CD4-positive, CD25-positive, alpha-beta regulatory T cell (primary cell): ENCODE results near the gene SIX3. TPM values are rescaled to one million over a fixed set of nuclear protein-coding genes. Genes with fewer than 3 reads are reported as not detected.

ENCODE experiments used
- ATAC-seq, 2 donors: fragments of 150-1000 bp; cut with Tn5 transposase; one replicate each; pipeline ENCODE4 v1.10.0; 2021; ENCODE audit warnings: low read depth in 2 of 2, moderate number of reproducible peaks in 2 of 2, moderate library complexity in 1 of 2
- DNase-seq, 3 donors: peaks; one replicate each; pipeline versions ENCODE4 v3.0.0 to v3.0.0-alpha.2; 2012 to 2022; ENCODE audit warnings: mixed read lengths in 1 of 3
- H3K27ac ChIP-seq: one replicate; pipeline ENCODE4 v1.7.0; 2013; ENCODE audit warnings: mild to moderate bottlenecking, low read length; ENCODE audit not compliant: insufficient read depth, poor library complexity, severe bottlenecking
- H3K27me3 ChIP-seq: one replicate; pipeline ENCODE4 v1.7.0; 2013; ENCODE audit warnings: low read length; ENCODE audit not compliant: control insufficient read depth, insufficient read depth
- H3K36me3 ChIP-seq: one replicate; pipeline ENCODE4 v1.7.0; 2013; ENCODE audit warnings: mild to moderate bottlenecking, low read length, moderate library complexity; ENCODE audit not compliant: control insufficient read depth, insufficient read depth
- H3K4me1 ChIP-seq: 2 replicates; pipeline ENCODE4 v1.7.0; 2013; ENCODE audit warnings: mild to moderate bottlenecking, low read length; ENCODE audit not compliant: insufficient read depth, control insufficient read depth, poor library complexity, severe bottlenecking
- H3K4me3 ChIP-seq: one replicate; pipeline ENCODE4 v1.7.0; 2013; ENCODE audit warnings: low read depth, mild to moderate bottlenecking, low read length, moderate library complexity
- H3K9me3 ChIP-seq, 2 experiments: 1 replicate in 1 of 2; 2 replicates in 1 of 2; pipeline ENCODE4 v1.7.0; 2013; ENCODE audit warnings: low read length in 2 of 2, mild to moderate bottlenecking in 1 of 2, moderate library complexity in 1 of 2; ENCODE audit not compliant: control insufficient read depth in 2 of 2
- H3K27ac Mint-ChIP-seq, 3 donors: one replicate each; pipeline ENCODE4 v1.8.0; 2020 to 2022; ENCODE audit warnings: mild to moderate bottlenecking in 3 of 3, mixed read lengths in 3 of 3, moderate library complexity in 2 of 3
- H3K27me3 Mint-ChIP-seq: one replicate; pipeline ENCODE4 v1.8.0; 2022; ENCODE audit warnings: mild to moderate bottlenecking, mixed read lengths
- H3K36me3 Mint-ChIP-seq: one replicate; pipeline ENCODE4 v1.8.0; 2020; ENCODE audit warnings: mixed read lengths
- H3K4me1 Mint-ChIP-seq, 4 donors: one replicate each; pipeline ENCODE4 v1.8.0; 2020 to 2022; ENCODE audit warnings: mixed read lengths in 4 of 4, mild to moderate bottlenecking in 1 of 4
- H3K4me3 Mint-ChIP-seq, 4 donors: one replicate each; pipeline ENCODE4 v1.8.0; 2020 to 2022; ENCODE audit warnings: mild to moderate bottlenecking in 4 of 4, mixed read lengths in 4 of 4, moderate library complexity in 3 of 4
- H3K9me3 Mint-ChIP-seq, 7 donors: one replicate each; pipeline ENCODE4 v1.8.0; 2020 to 2022; ENCODE audit warnings: mixed read lengths in 7 of 7, mild to moderate bottlenecking in 3 of 7, moderate library complexity in 2 of 7
- polyA plus RNA-seq, 4 donors: library from polyadenylated mRNA; unstranded; fragments of 300-500 nt; fragmentation: Illumina TruSeq; gene quantifications; one replicate each; pipeline ENCODE4 v1.2.3, GENCODE V29; 2021
- total RNA-seq: library from RNA; stranded (reverse); gene quantifications from one replicate; pipeline ENCODE4 v1.2.3, GENCODE V29; 2022

SIX3 gene
- total and polyA plus RNA-seq, 5 donors from 2014 or later: not detected

DNA sequence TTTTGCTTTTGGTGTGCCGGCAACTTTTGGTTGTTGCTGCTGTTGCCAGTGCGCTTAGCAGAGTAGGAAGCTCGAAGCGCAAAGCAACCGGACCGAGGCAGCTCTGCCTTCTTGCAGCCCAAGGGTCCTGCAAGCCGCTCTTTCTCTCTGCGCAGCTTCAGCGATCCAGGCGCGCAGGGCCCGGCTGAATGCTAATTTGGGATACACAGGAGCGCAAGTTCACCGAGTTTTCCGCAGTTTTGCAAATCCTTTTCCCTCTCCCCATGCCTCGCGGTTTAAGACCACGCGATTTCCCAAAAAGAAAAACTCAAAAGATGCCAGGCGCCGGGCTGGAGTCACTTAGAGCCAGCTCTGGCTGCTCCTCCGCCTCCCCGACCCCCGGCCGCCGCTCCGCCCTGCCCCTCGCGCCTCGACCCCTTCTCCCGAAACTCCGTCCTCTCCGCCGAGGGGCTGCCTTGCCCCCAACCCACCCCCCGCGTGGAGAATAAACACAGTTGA, 13.5 kb upstream of the SIX3 start:
- no peak overlapping the region for H3K4me3 Mint-ChIP-seq
- peaks cover 48% of the 10 kb centered on the region for H3K27me3 ChIP-seq

DNA sequence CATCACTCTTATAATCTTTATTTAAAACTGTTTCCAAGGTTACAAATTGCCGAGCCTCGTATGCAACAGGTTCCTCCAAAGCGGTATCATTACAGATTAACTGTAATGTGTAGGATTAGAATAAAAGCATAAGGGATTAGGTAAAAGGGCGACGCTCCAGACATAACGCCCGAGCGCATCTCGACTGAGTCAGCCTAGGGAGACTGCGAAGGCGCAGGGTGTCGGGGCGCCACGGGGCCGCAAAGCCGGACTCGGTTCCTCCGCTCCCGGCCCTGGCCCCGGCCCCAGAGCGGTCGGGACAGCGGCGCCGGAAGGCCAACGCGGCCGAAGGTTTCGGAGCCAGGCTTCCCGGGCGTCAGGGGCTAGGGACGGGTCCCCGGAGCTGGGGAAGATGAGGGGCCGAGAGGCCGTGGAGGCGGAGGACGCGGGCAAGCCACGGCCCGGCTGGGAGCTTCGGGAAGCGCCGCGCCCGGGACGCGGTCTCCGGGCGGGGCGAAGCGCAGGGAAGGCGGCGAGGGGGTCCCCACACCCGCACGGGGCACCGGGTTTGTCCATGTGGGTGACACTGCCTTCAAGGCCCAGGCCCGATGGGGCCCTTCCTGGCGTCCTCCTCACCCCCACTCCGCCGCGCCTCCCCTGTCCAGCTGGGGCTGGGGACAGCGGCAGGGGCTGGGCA, 12.9 kb upstream of the SIX3 start:
- no peak overlapping the region for H3K27ac ChIP-seq
- H3K27me3 Mint-ChIP-seq: peaks cover 88% of the 10 kb centered on the region
- H3K4me1 Mint-ChIP-seq: peaks cover 0 to 31% (median 9%) of the 10 kb centered on the region in 4 donors
- DNase-seq: no peak
- no peak overlapping the region for H3K27ac Mint-ChIP-seq
- no peaks in the 10 kb centered on the region for H3K9me3 ChIP-seq
- peaks cover 47% of the 10 kb centered on the region for H3K27me3 ChIP-seq
- H3K36me3 ChIP-seq: no peaks in the 10 kb centered on the region
- no peak for ATAC-seq
- peaks cover 0 to 2% (median 0%) of the 10 kb centered on the region in 7 donors for H3K9me3 Mint-ChIP-seq
- no peaks in the 10 kb centered on the region for H3K36me3 Mint-ChIP-seq
- H3K4me1 ChIP-seq: no peaks in the 10 kb centered on the region
- H3K4me3 ChIP-seq: no peak overlapping the region
- H3K4me3 Mint-ChIP-seq: no peak overlapping the region

More for the DNA sequence above, 13.5 kb upstream of the SIX3 start:
- DNase-seq (no peak), ATAC-seq (no peak)
- no peaks in the 10 kb centered on the region for H3K36me3 ChIP-seq
- Mint-ChIP-seq H3K27me3 (peaks cover 86% of the 10 kb centered on the region), H3K36me3 (no peaks in the 10 kb centered on the region), H3K4me1 (peaks cover 0 to 27% (median 9%) of the 10 kb centered on the region in 4 donors), H3K27ac (no peak overlapping the region), H3K9me3 (peaks cover 0 to 2% (median 0%) of the 10 kb centered on the region in 7 donors)
- H3K9me3 ChIP-seq: no peaks in the 10 kb centered on the region
- H3K4me1 ChIP-seq: no peaks in the 10 kb centered on the region
- H3K27ac ChIP-seq: no peak overlapping the region
- H3K4me3 ChIP-seq: no peak overlapping the region

DNA sequence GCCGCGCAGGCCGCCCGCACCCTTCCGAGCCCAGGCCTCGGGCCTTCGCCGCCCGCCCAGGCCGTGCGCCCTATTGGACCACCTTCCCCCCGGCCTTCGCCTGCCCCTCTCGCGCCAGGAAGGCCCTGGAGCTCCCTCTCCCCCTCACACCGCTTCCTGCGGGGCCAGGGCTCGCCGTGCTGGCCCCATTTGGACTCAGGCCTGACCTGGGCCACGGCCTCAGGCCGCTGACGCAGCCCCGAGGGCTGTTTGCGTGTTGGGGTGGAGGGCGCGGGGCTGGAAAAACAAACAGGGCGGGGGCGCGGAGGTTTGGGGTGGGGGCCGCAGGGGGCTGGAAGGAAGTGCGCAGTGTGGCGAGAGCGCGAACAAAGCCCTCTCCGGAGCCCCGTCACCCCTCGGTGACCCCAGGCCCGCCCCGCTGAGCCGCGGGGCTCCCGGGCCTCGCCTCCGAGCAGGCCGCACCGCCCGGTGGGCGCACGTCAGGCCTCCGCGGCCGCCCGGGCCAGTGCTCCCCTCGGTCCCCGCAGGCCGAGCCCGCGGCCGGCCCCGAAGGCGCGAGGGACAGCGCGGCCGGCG, 12.3 kb upstream of the SIX3 start:
- ATAC-seq (no peak), DNase-seq (no peak)
- Mint-ChIP-seq H3K36me3 (no peaks in the 10 kb centered on the region), H3K4me3 (no peak overlapping the region), H3K4me1 (peaks cover 0 to 34% (median 9%) of the 10 kb centered on the region in 4 donors), H3K9me3 (peaks cover 0 to 2% (median 0%) of the 10 kb centered on the region in 7 donors), H3K27ac (no peak overlapping the region), H3K27me3 (peaks cover 87% of the 10 kb centered on the region)
- Histone ChIP-seq H3K27me3 (peaks cover 44% of the 10 kb centered on the region), H3K4me1 (no peaks in the 10 kb centered on the region), H3K9me3 (no peaks in the 10 kb centered on the region), H3K4me3 (no peak overlapping the region), H3K36me3 (no peaks in the 10 kb centered on the region), H3K27ac (no peak overlapping the region)

DNA sequence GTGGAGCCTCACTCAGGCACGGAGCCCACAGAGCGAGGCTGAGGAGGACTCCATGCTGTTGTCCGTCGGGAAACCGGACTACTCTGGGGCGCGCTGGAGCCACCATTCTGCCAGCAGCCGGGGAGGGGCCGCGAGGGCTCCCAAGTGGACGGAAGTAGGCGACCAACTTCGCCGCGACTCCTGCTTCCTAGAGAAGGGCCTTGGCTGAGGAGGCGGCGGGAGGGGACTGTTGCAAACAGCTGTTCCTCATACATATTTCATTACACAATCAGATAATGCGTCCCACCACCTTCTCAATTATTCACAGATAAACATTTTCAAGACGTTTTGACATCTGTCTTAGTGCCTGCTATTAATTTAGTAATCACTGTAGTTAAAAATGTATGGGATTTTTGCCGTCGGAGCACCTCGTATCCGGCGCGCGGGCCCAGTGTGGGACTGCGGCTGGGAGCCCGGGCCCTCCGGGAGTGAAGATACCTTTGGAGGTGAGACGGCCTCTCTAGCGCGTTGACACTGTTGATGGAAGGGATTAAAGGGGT, 11.7 kb upstream of the SIX3 start:
- no peaks in the 10 kb centered on the region for H3K36me3 ChIP-seq
- H3K4me3 ChIP-seq: no peak overlapping the region
- H3K4me1 ChIP-seq: no peaks in the 10 kb centered on the region
- Mint-ChIP-seq H3K9me3 (peaks cover 0 to 2% (median 0%) of the 10 kb centered on the region in 7 donors), H3K36me3 (no peaks in the 10 kb centered on the region), H3K4me1 (peaks cover 0 to 34% (median 9%) of the 10 kb centered on the region in 4 donors), H3K27me3 (peaks cover 85% of the 10 kb centered on the region), H3K27ac (no peak overlapping the region), H3K4me3 (peak overlapping the region in 3 of 4 donors; percentile 32 to 54 (median 41))
- DNase-seq (no peak), ATAC-seq (no peak)
- H3K27ac ChIP-seq: no peak overlapping the region
- no peaks in the 10 kb centered on the region for H3K9me3 ChIP-seq
- peaks cover 39% of the 10 kb centered on the region for H3K27me3 ChIP-seq

DNA sequence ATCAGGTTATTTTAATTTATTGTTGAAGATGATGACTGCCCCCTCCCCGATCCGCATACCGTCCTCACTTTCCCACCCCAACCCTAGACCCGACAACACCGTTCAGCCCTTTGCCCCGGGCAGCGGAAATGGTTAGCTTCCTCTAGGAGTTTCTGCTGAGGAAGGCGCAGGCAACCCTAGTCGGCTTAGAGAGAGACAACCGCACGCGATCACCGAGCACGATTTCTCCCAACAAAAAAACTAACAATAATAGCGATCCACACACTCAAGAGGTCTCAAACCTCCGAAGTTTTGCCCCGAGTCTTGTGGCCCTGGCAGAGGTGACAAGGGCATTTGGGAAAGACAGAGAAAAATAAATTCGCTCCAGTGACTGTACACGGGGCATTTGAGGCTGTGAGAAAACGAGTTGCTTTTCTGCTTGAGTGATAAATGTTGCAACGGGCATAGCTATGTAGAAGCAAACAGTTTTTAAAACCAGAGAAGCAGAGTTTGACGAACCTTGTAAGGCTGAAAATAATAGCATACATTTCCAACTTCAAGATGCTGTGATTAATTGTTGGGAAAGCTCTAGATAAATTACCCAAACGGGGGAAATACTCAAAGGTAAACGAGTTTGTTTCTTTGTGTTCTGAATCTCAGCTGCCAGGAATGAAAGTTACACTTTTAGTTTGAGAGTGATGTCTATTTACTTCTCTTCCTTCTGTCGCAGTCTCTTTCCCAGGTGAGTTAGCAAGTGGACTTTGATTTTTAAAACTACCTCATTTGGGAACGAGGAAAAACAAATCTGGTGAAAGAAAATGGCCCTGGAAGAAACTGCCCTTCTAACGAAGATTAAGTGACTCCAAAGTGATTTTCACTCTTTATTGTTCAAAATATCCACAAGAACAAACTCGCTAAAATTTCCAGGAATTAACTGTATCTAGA, 11.0 kb upstream of the SIX3 start:
- no peak overlapping the region for H3K4me3 ChIP-seq
- no peaks in the 10 kb centered on the region for H3K9me3 ChIP-seq
- no peaks in the 10 kb centered on the region for H3K36me3 ChIP-seq
- H3K4me1 ChIP-seq: no peaks in the 10 kb centered on the region
- DNase-seq (peak in 1 of 3 donors; percentile 29), ATAC-seq (no peak)
- no peak overlapping the region for H3K27ac ChIP-seq
- Mint-ChIP-seq H3K4me1 (peaks cover 0 to 34% (median 9%) of the 10 kb centered on the region in 4 donors), H3K27me3 (peaks cover 85% of the 10 kb centered on the region), H3K4me3 (peak overlapping the region in 2 of 4 donors; percentile 20 to 54), H3K36me3 (no peaks in the 10 kb centered on the region), H3K9me3 (peaks cover 0 to 2% (median 0%) of the 10 kb centered on the region in 7 donors), H3K27ac (no peak overlapping the region)
- peaks cover 31% of the 10 kb centered on the region for H3K27me3 ChIP-seq

DNA sequence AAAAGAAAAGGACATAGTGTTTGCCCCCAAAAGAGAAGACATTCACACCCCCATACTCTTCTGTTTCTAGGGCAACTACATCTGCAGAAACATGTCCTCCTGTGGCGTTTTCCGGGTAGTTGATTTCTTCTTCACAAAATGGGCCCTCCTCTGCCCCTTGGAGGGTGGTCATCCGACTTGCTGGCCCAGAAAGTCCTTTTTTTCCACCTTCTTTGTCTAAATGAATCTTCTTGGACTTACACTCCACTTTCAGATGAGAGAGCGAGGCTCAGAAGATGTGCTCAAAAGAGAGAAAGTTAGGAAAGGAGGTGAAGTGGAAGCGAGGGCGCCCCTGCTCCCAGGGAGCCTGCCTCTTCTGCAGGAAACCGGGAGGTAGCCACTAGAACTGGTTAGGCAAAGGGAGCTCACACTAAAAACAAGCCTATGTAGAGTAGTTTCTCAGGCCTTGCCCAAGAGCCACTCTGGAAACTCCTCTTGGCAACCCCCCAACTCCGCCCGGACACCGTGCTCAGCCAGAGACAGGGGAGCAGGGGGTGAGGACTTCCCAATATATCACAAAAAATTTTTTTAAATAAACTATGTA, 10.2 kb upstream of the SIX3 start:
- DNase-seq (no peak), ATAC-seq (no peak)
- no peak overlapping the region for H3K27ac Mint-ChIP-seq
- peaks cover 0 to 2% (median 0%) of the 10 kb centered on the region in 7 donors for H3K9me3 Mint-ChIP-seq
- no peak overlapping the region for H3K4me3 ChIP-seq
- H3K36me3 ChIP-seq: no peaks in the 10 kb centered on the region
- peaks cover 25% of the 10 kb centered on the region for H3K27me3 ChIP-seq
- H3K27ac ChIP-seq: no peak overlapping the region
- H3K27me3 Mint-ChIP-seq: peaks cover 84% of the 10 kb centered on the region
- H3K9me3 ChIP-seq: no peaks in the 10 kb centered on the region
- H3K4me1 ChIP-seq: no peaks in the 10 kb centered on the region
- H3K4me1 Mint-ChIP-seq: peaks cover 0 to 36% (median 9%) of the 10 kb centered on the region in 4 donors
- H3K4me3 Mint-ChIP-seq: no peak overlapping the region
- no peaks in the 10 kb centered on the region for H3K36me3 Mint-ChIP-seq

DNA sequence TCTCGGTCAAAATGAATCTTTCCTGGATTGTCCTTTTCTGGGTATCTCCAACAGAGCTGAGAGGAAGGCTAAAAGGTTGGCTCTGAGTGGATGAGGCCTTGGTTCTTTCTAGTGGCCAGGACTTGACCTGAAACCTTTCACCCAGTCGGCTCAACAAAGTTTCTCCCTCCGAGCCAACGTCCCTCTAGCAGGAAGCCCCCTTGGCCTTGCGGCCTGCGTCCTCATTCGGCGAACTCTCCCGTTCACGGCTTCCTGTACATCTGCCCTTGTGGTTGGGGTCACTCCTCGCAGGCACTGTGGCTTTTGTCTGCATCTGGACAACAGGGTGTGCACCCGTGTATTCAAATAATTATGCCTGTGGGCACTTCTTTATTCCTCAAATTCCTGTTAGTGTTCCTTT, 9.4 kb upstream of the SIX3 start:
- H3K36me3 Mint-ChIP-seq: no peaks in the 10 kb centered on the region
- ATAC-seq (no peak), DNase-seq (no peak)
- no peak overlapping the region for H3K27ac Mint-ChIP-seq
- peaks cover 22% of the 10 kb centered on the region for H3K27me3 ChIP-seq
- H3K9me3 ChIP-seq: no peaks in the 10 kb centered on the region
- H3K4me3 Mint-ChIP-seq: no peak overlapping the region
- H3K27me3 Mint-ChIP-seq: peaks cover 86% of the 10 kb centered on the region
- H3K4me1 Mint-ChIP-seq: peaks cover 0 to 41% (median 9%) of the 10 kb centered on the region in 4 donors
- no peak overlapping the region for H3K27ac ChIP-seq
- H3K4me1 ChIP-seq: peaks cover 1% of the 10 kb centered on the region
- H3K9me3 Mint-ChIP-seq: peaks cover 0 to 2% (median 0%) of the 10 kb centered on the region in 7 donors
- no peak overlapping the region for H3K4me3 ChIP-seq
- no peaks in the 10 kb centered on the region for H3K36me3 ChIP-seq
